Activated CD4-positive, CD25-positive, alpha-beta regulatory T cell treated with anti-CD3 and anti-CD28 coated beads, Interleukin-2, amount 50 U/mL, for 24 hours (primary cell): ENCODE results near the gene DDX23.
A peak's percentile ranks its signal among the peaks of the same experiment; 100 is the strongest.
"Not testable (repeated sequence)": the region's sequence is repeated elsewhere in the genome, so short reads cannot be mapped to it uniquely, and the experiment has no call there.

Experiments
- ATAC-seq, 2 donors: fragments of 150-1000 bp; cut with Tn5 transposase; one replicate each; pipeline ENCODE4 v1.10.0; 2021; ENCODE audit warnings: mild to moderate bottlenecking in 1 of 2, moderate library complexity in 1 of 2

The DDX23 gene

DNA sequence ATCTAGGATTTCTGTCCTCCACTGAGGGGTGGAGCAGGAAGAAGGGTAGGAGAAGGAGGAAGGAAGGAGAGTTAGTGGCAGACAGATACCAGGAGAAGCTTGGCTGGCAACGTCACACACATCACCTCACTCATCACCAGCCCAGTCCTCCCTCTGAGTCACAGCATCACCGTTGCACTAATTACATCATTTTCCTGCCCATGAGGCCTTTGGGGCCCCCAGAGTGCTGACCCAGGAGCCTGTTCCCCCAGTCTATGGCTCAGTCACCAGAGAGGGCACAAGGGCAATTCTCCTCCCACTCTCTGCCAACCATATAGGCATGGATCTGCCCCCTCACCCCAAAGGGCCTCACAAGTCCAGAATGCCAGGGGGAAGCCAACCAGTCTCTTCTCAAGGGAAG, 9.1 kb upstream of the DDX23 start:
- no peak for ATAC-seq

DNA sequence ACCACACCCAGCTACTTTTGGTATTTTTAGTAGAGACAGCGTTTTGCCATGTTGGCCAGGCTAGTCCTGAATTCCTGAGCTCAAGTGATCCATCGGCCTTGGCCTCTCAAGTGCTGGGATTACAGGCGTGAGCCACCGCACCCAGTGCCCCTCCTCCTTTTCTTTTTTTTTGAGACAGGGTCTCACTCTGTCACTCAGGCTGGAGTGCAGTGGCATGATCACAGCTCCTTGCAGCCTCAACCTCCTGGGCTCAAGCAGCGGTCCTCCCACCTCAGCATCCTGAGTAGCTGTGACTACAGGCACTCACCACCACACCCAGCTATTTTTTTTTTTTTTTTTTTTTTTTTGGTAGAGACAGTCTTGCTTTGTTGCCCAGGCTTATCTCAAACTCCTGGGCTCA, 8.3 kb upstream of the DDX23 start:
- ATAC-seq = not testable (repeated sequence)

DNA sequence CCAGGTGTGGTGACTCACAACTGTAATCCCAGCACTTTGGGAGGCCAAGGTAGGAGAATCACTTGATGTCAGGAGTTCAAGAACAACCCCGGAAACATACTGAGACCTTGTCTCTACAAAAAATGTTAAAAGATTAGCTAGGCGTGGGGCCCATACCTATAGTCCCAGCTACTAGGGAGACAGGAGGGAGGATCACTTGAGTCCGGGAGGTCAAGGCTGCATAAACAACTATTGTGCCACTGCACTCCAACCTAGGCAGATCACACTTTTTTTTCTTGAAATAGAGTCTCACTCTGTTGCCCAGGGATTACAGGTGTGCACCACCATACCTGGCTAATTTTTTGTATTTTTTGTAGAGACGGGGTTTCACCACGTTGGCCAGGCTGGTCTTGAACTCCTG, 7.6 kb upstream of the DDX23 start:
- ATAC-seq = no peak

DNA sequence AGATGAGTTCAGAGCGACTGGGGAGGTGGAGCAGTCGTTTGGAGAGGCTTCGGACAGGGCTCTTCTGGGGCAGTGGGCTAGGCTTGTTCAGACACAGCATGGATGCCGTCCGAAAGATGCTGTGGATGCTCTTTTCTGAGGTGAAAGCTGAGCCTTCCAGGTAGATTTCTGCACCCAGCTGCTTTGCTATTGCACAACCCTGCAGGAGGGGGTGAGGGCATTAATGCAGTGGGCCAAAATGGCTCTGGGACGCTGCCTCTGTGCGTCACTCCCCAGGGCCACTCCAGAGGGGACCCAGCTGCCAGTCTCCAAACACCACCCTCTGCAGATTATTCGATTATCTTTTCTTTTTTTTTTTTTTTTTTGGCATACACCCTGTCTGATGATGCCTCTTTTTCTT, 6.1 kb upstream of the DDX23 start:
- no peak for ATAC-seq

DNA sequence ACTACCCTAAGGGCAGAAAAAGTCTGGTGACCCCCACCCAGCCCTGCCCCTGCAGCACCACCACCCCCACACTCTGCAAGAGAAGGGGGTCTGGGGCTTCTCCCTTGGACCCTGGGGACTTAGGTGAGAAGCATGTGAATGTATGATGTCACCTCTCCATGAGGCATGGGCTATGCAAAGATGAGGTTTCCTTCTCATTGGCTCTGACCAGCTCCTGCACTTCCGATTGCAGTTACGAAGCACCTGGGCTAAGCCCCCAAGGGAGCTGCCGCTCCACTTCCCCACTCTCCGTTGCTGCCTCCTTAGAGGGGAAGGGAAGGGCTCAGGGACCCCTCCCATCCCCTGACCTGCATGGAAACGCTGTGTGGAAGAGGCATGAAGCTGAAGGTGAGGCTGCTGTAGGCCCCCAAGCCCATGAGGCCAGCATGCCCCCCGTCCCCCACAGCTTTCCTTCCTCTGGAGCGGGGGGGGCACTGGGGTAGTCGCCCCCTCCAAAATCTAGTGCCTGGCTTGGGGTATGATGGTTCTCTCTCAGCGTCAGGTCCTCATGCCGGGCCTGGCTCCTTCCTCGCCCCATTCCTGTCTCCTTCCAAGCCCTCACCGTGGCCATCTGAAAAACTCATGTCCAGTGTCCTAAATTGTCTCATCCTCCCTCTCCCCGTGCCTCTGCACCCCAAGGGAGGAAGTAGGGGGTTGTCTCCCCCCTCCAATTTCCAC, 5.5 kb upstream of the DDX23 start:
- no peak for ATAC-seq

DNA sequence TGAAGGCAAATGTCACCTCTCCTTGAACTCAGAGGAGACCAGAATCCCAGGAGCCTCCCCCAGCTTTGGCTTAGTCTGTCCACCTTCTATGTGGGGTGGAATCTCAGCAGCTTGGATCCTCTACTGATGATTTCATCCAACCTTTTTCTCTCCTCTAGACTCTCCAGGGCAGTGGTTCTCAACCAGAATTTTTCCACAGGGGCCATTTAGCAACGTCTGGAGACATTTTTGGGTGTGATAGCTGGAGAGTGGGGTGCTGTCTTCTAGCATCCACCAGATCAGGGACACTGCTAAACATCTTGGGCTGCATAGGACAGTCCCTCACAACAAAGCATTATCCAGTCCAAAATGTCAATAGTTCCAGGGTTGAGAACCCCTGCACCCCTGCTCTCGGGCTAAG, 4.4 kb upstream of the DDX23 start:
- no peak for ATAC-seq

GRCh38 chr12:48854932-48855331, 3.0 kb upstream of the DDX23 start:
- ATAC-seq = not testable (repeated sequence)

GRCh38 chr12:48854488-48854887, 2.5 kb upstream of the DDX23 start:
- ATAC-seq = no peak

- ATAC-seq = peak; percentile 21 to 26
Observed at GRCh38 chr12:48852734-48853688, 1.0 kb upstream of the DDX23 start.

- not testable (repeated sequence) for ATAC-seq
Observed at GRCh38 chr12:48842021-48842420, 9.9 kb downstream of the DDX23 start.

DNA sequence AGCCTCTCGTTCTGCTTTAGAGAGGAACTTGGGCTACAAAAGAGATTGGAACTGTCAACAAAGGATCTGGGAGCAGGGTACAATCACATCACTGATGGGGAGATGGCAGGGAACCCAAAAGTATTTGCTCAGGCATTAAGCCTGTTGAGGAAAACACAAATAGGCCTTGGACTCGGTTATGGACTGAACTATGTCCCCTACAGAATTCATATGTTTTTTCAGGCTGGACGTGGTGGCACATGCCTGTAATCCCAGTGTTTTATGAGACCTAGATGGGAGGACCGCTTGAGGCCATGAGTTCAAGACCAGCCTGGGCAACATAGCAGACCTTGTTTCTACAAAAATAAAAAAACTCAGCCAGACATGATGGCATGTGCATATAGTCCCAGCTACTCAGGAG, 13.9 kb downstream of the DDX23 start:
- no peak for ATAC-seq

DNA sequence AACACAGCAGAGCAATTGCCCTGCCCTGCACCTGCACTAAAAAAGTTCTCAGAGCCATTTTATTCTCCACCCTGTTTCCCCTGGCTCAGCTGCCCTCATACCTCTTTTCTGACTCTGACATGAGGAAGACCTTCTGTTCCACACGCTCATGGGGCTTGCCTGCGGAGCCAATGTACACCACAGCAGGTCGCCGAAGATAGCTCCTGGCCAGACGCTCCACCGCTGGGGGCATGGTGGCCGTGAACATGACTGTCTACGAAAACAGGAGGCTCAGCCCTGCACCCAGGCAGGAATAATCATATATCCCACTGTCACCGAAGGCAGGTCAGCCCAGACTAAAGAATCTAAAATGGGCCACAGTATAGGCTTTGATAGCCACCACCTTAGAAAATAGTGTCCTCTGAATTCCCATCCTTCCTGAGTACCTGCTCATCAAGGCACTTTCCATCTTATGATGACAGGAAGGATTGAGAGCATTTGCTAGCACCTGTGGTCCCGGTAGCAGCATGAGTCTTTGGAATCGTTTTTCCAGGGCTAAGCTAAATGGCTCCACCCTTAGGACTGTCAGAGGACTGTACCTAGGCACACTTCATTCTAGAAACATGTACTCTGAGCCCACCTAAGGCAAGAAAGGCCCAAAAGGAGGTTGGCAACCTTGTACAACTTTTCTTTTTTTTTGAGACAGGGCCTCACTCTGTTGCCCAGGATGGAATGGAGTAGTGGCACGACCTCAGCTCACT, 19.5 kb downstream of the DDX23 start:
- no peak for ATAC-seq

DNA sequence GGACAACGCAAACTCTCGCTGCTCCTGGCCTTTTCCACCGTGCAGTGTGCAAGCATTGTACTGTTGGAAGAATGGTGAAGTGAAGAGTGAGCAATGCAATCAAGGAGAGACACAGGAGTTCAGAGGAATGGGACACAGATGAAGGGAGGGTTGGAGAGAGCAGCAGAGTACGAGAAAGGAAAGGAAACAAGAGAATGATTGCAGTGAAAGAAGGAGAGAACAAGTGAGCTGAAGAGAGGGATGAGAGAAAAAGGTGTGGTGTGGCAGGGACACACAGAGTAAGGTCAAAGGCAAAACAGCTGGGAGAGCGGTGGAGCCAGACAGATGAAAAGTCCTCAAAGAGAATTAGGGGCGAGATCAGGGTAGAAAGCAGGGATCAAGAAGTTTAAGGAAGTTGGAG, 20.7 kb downstream of the DDX23 start:
- no peak for ATAC-seq

DNA sequence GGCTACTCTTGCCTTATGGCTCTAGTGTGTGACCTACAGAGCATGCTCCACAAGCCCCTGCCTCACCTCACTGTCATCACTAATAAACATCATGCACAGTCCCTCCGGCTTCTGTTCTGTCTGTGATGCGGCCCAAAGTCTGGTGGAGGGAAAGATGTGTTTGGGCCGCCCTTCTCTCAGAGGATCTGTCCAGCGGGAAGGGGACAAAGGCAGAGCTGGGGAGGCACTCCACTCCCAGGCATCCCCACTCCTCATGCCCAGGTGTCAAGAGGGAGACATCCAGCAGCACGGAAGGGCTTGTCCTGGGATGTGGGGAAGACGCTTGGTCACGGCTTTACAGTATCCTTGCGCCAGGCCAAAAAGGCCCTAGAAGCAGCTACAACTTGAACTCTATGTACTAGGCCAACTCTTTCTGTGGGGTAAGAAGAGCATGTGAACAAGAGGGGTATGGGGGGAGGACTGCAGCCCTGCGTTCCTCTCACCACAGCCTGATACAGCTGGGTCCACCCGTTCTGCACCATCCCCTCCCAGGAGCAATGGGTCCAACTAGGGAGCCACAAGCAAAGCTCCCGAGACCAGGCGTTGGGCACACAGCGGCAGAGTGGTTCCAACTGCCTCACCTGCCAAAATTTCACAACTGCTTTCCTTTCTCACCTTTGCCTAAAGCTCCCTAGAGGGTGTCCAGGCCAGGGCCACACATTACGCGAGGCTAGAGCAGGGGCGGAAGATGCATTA, 23.0 kb downstream of the DDX23 start:
- ATAC-seq = no peak

- ATAC-seq = no peak
Observed at GRCh38 chr12:48828293-48828692, 23.7 kb downstream of the DDX23 start.

- no peak for ATAC-seq
Observed at GRCh38 chr12:48827513-48828096, 24.4 kb downstream of the DDX23 start.

- ATAC-seq = no peak
Observed at GRCh38 chr12:48827026-48827425, 24.9 kb downstream of the DDX23 start.

DNA sequence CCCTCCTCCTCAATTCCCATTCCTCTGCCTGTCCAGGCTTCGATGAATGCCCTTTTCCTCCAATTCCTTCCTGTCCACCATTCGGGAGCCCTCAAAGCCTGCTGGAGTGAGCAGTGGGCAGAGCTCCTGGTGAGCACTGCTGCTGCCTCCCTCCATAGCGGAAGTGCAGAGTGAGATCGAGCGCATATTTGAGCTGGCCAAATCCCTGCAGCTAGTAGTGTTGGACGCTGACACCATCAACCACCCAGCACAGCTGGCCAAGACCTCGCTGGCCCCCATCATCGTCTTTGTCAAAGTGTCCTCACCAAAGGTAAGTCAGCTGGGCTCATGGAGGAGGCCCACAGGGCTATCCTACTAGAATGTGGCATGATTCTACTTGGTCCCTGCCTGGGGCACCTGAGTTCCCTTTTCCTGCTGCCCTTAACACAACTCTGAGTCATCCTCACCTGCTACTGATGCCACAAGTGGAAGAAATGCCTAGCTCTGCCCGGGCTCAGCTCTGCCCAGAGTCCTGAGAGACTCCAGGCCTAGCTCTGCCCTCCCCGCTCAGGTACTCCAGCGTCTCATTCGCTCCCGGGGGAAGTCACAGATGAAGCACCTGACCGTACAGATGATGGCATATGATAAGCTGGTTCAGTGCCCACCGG, 25.6 kb downstream of the DDX23 start:
- ATAC-seq = no peak

GRCh38 chr12:48824905-48825304, 27.1 kb downstream of the DDX23 start:
- ATAC-seq = no peak

DNA sequence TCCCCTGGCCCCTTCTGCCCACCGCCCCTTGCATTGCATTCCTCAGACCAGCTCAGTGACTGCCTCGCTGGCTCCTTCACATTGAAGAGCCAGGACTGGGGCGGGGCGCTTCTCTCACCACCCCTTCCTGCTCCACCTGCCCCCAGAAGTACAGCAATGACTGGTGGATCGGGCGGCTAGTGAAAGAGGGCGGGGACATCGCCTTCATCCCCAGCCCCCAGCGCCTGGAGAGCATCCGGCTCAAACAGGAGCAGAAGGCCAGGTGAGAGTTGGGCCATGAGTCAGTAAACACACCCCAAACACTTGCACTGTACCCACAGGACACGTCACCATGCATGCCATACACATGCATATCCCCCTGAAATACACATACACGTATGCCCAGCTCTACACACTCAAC, 27.9 kb downstream of the DDX23 start:
- ATAC-seq = peak; percentile 48 to 71

- no peak for ATAC-seq
Observed at GRCh38 chr12:48823281-48823680, 28.7 kb downstream of the DDX23 start.

DNA sequence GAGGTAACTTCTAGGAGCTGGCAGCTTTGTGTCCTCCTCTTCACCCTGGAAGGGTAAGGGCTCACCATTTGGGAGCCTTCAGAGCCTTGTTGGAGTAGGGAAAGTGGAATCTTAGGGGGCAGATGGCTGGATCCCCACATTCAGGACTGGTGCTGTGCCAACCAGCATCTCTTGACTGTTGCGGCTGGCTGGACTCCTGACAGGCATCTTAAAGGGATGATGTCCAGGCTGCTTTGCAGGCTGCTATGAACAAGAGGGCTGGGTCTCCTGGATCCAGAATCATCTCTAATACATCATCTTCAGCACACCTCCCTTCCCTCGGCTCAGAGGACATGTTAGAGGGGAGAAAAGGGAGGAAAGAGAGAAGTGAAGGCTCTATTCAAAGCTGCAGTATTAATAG, 29.3 kb downstream of the DDX23 start:
- no peak for ATAC-seq
